Stimulated activated CD8-positive, alpha-beta memory T cell treated with anti-CD3 and anti-CD28 coated beads, Interleukin-7, amount 100 ng/mL, for 48 hours (primary cell): ENCODE results near the gene ANXA10.
"Not testable (repeated sequence)": the region's sequence is repeated elsewhere in the genome, so short reads cannot be mapped to it uniquely, and the experiment has no call there.

Experiments
- DNase-seq, 2 donors: peaks; one replicate each; pipeline ENCODE4 v3.0.0-alpha.2; 2020; ENCODE audit warnings: low read depth in 1 of 2; ENCODE audit errors: extremely low read depth in 1 of 2

ANXA10 gene

GRCh38 chr4:168092176-168092712, at the start of gene ANXA10:
Gene ANXA10 (plus strand): TSS chr4:168092537. CDS start chr4:168092701, 164 bp downstream.
- no peak for DNase-seq

- no peak for DNase-seq
Observed at GRCh38 chr4:168045354-168045753, 47.0 kb upstream of the ANXA10 start.

GRCh38 chr4:168050002-168050401, 42.3 kb upstream of the ANXA10 start:
- DNase-seq = no peak

- DNase-seq = no peak
Observed at GRCh38 chr4:168051526-168051925, 40.8 kb upstream of the ANXA10 start.

- DNase-seq = no peak
Observed at GRCh38 chr4:168057412-168057811, 34.9 kb upstream of the ANXA10 start.

GRCh38 chr4:168059251-168059650, 33.1 kb upstream of the ANXA10 start:
- no peak for DNase-seq

GRCh38 chr4:168063031-168063430, 29.3 kb upstream of the ANXA10 start:
- DNase-seq = no peak

GRCh38 chr4:168070903-168071302, 21.4 kb upstream of the ANXA10 start:
- no peak for DNase-seq

GRCh38 chr4:168071304-168071703, 21.0 kb upstream of the ANXA10 start:
- DNase-seq = no peak

GRCh38 chr4:168074861-168075260, 17.5 kb upstream of the ANXA10 start:
- no peak for DNase-seq

- DNase-seq = no peak
Observed at GRCh38 chr4:168076989-168077725, 15.2 kb upstream of the ANXA10 start.

- no peak for DNase-seq
Observed at GRCh38 chr4:168077726-168078239, 14.6 kb upstream of the ANXA10 start.

GRCh38 chr4:168082379-168082778, 10.0 kb upstream of the ANXA10 start:
- no peak for DNase-seq

- DNase-seq = no peak
Observed at GRCh38 chr4:168095776-168096406, 3.6 kb downstream of the ANXA10 start.

GRCh38 chr4:168096407-168096784, 4.1 kb downstream of the ANXA10 start:
- no peak for DNase-seq

- no peak for DNase-seq
Observed at GRCh38 chr4:168097161-168097560, 4.8 kb downstream of the ANXA10 start.

- no peak for DNase-seq
Observed at GRCh38 chr4:168098248-168098717, 5.9 kb downstream of the ANXA10 start.

- no peak for DNase-seq
Observed at GRCh38 chr4:168099195-168099594, 6.9 kb downstream of the ANXA10 start.

- no peak for DNase-seq
Observed at GRCh38 chr4:168101026-168101425, 8.7 kb downstream of the ANXA10 start.

GRCh38 chr4:168102403-168102802, 10.1 kb downstream of the ANXA10 start:
- DNase-seq = no peak

GRCh38 chr4:168109527-168109926, 17.2 kb downstream of the ANXA10 start:
- DNase-seq = no peak

GRCh38 chr4:168113059-168113458, 20.7 kb downstream of the ANXA10 start:
- DNase-seq = not testable (repeated sequence)
